ENCODE results near the gene CPXM1. TPM values are rescaled to one million over a fixed set of nuclear protein-coding genes. Genes with fewer than 3 reads are reported as not detected.

CPXM1 gene
- total and polyA plus RNA-seq, 4 donors: 0.08 to 5.5 (median 0.16) TPM

DNA sequence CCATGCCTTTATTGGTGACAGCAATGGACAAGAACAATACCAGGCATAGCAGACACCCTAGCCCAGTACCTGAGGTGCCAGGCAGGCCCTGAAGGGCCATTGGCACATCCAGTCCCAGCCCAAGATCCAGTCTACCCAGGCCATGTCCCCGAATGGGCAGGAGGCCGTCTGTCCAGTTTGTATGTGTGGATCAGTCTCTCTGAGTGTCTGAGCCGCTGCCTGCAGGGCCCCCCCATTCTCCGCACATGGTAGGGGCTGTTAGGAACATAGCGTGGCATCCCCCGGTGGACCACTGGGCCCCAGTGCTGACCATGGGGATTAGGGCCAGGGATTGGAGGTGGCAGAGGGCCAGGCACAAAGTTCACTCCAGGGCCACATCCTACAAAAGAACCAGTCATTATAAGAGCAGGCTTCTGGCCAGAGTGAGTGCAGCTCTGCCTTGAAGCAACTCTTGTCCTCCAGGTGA is 34.9 kb upstream of the CPXM1 start:
- H3K27me3 ChIP-seq (ENCODE audit: control insufficient read depth in 4 of 4, insufficient read depth in 4 of 4, low read length in 3 of 4): no peaks in the 10 kb centered on the region
- H3K9ac ChIP-seq (ENCODE audit: low read depth in 1 of 2, low read length in 2 of 2): no peak overlapping the region
- peaks cover 5 to 12% (median 8%) of the 10 kb centered on the region in 4 donors for H3K4me1 ChIP-seq (ENCODE audit: control insufficient read depth in 4 of 4, insufficient read depth in 4 of 4, low read length in 3 of 4)
- peaks cover 0 to 11% (median 4%) of the 10 kb centered on the region in 4 donors for H3K36me3 ChIP-seq (ENCODE audit: control insufficient read depth in 4 of 4, insufficient read depth in 3 of 4, low read depth in 1 of 4, low read length in 3 of 4)
- H3K27ac ChIP-seq (ENCODE audit: low read depth in 1 of 2, low read length in 2 of 2): no peak overlapping the region
- no peaks in the 10 kb centered on the region for H3K9me3 ChIP-seq (ENCODE audit: control insufficient read depth in 4 of 4, low read length in 3 of 4)
- H3K4me3 ChIP-seq (ENCODE audit: low read depth in 1 of 3, low read length in 3 of 3): no peak overlapping the region
- WGBS: 92% methylated on average over 6 of the region's 6 CpGs
- TF ChIP-seq, protein P1, sequence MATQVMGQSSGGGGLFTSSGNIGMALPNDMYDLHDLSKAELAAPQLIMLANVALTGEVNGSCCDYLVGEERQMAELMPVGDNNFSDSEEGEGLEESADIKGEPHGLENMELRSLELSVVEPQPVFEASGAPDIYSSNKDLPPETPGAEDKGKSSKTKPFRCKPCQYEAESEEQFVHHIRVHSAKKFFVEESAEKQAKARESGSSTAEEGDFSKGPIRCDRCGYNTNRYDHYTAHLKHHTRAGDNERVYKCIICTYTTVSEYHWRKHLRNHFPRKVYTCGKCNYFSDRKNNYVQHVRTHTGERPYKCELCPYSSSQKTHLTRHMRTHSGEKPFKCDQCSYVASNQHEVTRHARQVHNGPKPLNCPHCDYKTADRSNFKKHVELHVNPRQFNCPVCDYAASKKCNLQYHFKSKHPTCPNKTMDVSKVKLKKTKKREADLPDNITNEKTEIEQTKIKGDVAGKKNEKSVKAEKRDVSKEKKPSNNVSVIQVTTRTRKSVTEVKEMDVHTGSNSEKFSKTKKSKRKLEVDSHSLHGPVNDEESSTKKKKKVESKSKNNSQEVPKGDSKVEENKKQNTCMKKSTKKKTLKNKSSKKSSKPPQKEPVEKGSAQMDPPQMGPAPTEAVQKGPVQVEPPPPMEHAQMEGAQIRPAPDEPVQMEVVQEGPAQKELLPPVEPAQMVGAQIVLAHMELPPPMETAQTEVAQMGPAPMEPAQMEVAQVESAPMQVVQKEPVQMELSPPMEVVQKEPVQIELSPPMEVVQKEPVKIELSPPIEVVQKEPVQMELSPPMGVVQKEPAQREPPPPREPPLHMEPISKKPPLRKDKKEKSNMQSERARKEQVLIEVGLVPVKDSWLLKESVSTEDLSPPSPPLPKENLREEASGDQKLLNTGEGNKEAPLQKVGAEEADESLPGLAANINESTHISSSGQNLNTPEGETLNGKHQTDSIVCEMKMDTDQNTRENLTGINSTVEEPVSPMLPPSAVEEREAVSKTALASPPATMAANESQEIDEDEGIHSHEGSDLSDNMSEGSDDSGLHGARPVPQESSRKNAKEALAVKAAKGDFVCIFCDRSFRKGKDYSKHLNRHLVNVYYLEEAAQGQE (IDR thresholded peaks at IDR 0.05): no peak
- TF ChIP-seq, protein P2, sequence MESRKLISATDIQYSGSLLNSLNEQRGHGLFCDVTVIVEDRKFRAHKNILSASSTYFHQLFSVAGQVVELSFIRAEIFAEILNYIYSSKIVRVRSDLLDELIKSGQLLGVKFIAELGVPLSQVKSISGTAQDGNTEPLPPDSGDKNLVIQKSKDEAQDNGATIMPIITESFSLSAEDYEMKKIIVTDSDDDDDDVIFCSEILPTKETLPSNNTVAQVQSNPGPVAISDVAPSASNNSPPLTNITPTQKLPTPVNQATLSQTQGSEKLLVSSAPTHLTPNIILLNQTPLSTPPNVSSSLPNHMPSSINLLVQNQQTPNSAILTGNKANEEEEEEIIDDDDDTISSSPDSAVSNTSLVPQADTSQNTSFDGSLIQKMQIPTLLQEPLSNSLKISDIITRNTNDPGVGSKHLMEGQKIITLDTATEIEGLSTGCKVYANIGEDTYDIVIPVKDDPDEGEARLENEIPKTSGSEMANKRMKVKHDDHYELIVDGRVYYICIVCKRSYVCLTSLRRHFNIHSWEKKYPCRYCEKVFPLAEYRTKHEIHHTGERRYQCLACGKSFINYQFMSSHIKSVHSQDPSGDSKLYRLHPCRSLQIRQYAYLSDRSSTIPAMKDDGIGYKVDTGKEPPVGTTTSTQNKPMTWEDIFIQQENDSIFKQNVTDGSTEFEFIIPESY (IDR thresholded peaks at IDR 0.05): no peak
- TF ChIP-seq, protein P3, sequence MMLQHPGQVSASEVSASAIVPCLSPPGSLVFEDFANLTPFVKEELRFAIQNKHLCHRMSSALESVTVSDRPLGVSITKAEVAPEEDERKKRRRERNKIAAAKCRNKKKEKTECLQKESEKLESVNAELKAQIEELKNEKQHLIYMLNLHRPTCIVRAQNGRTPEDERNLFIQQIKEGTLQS (IDR thresholded peaks at IDR 0.05): no peak
- TF ChIP-seq GABPA (IDR thresholded peaks at IDR 0.05 in 1 of 2, conservative IDR thresholded peaks at IDR 0.05 in 1 of 2) (no peak), RAD21 (IDR thresholded peaks at IDR 0.05) (no peak)
- DNase-seq (ENCODE audit: low spot score): no peak

- H3K36me3 ChIP-seq (ENCODE audit: control insufficient read depth in 4 of 4, insufficient read depth in 3 of 4, low read depth in 1 of 4, low read length in 3 of 4): peaks cover 0 to 11% (median 4%) of the 10 kb centered on the region in 4 donors
- DNase-seq (ENCODE audit: low spot score): no peak
- H3K27ac ChIP-seq (ENCODE audit: low read depth in 1 of 2, low read length in 2 of 2): no peak overlapping the region
- peaks cover 0 to 3% (median 1%) of the 10 kb centered on the region in 4 donors for H3K4me1 ChIP-seq (ENCODE audit: control insufficient read depth in 4 of 4, insufficient read depth in 4 of 4, low read length in 3 of 4)
- WGBS: 92% methylated on average over 14 of the region's 14 CpGs
- H3K9me3 ChIP-seq (ENCODE audit: control insufficient read depth in 4 of 4, low read length in 3 of 4): no peaks in the 10 kb centered on the region
- H3K27me3 ChIP-seq (ENCODE audit: control insufficient read depth in 4 of 4, insufficient read depth in 4 of 4, low read length in 3 of 4): no peaks in the 10 kb centered on the region
- H3K9ac ChIP-seq (ENCODE audit: low read depth in 1 of 2, low read length in 2 of 2): no peak overlapping the region
- no peak overlapping the region for H3K4me3 ChIP-seq (ENCODE audit: low read depth in 1 of 3, low read length in 3 of 3)
- no peak for TF ChIP-seq SP1 (IDR thresholded peaks at IDR 0.05)
- TF ChIP-seq RAD21 (IDR thresholded peaks at IDR 0.05): no peak
- no peak for TF ChIP-seq YY1 (IDR thresholded peaks at IDR 0.05)
- TF ChIP-seq FOXA2 (IDR thresholded peaks at IDR 0.05): no peak
- TF ChIP-seq, protein P1 (IDR thresholded peaks at IDR 0.05): no peak
- TF ChIP-seq, protein P4, sequence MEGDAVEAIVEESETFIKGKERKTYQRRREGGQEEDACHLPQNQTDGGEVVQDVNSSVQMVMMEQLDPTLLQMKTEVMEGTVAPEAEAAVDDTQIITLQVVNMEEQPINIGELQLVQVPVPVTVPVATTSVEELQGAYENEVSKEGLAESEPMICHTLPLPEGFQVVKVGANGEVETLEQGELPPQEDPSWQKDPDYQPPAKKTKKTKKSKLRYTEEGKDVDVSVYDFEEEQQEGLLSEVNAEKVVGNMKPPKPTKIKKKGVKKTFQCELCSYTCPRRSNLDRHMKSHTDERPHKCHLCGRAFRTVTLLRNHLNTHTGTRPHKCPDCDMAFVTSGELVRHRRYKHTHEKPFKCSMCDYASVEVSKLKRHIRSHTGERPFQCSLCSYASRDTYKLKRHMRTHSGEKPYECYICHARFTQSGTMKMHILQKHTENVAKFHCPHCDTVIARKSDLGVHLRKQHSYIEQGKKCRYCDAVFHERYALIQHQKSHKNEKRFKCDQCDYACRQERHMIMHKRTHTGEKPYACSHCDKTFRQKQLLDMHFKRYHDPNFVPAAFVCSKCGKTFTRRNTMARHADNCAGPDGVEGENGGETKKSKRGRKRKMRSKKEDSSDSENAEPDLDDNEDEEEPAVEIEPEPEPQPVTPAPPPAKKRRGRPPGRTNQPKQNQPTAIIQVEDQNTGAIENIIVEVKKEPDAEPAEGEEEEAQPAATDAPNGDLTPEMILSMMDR (IDR thresholded peaks at IDR 0.05; ENCODE audit: low read depth, low read length, missing input control): no peak
- no peak for TF ChIP-seq RXRA (IDR thresholded peaks at IDR 0.05)
- no peak for TF ChIP-seq JUND (IDR thresholded peaks at IDR 0.05)
- no peak for TF ChIP-seq HNF4G (IDR thresholded peaks at IDR 0.05)
- TF ChIP-seq TAF1 (conservative IDR thresholded peaks at IDR 0.05): no peak
- TF ChIP-seq HNF4A (conservative IDR thresholded peaks at IDR 0.05): no peak
- TF ChIP-seq EGR1 (IDR thresholded peaks at IDR 0.05; ENCODE audit: low read depth in 2 of 2): no peak
- TF ChIP-seq, protein P3 (IDR thresholded peaks at IDR 0.05): no peak
- TF ChIP-seq, protein P5, sequence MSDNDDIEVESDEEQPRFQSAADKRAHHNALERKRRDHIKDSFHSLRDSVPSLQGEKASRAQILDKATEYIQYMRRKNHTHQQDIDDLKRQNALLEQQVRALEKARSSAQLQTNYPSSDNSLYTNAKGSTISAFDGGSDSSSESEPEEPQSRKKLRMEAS (IDR thresholded peaks at IDR 0.05): no peak
- TF ChIP-seq, protein P2 (IDR thresholded peaks at IDR 0.05): no peak
Observed at GRCh38 chr20:2834401-2835110, 34.1 kb upstream of the CPXM1 start.

Data from liver (tissue), 9 donors.